T-cell (primary cell): ENCODE measurements around the gene MYO1H. TPM values are rescaled to one million over a fixed set of nuclear protein-coding genes. Genes with fewer than 3 reads are reported as not detected.

Experiments
- ATAC-seq, 4 experiments: fragments of 200-7000 bp in 3 of 4; fragments of 150-1000 bp in 1 of 4; cut with Tn5 transposase; replicated peaks in 1 of 4; 1 replicate in 3 of 4; 2 replicates in 1 of 4; pipeline ENCODE4 v1.10.0; 2021; ENCODE audit warnings: moderate library complexity in 3 of 4, mild to moderate bottlenecking in 2 of 4, moderate number of reproducible peaks in 1 of 4
- CTCF ChIA-PET, 2 donors: fragments of 300-600 bp; sonication (Branson Sonifier 250); formaldehyde crosslinking; loops; one replicate each; lab custom pipeline; 2022; ENCODE audit warnings: antibody characterized with exemption in 2 of 2; lab: Charles Lee
- POLR2A ChIA-PET, 2 donors: fragments of 300-600 bp; sonication (Branson Sonifier 250); formaldehyde crosslinking; loops; one replicate each; lab custom pipeline; 2022; ENCODE audit warnings: antibody characterized with exemption in 2 of 2; lab: Charles Lee
- DNase-seq, 35 experiments: peaks; one replicate each; pipeline versions ENCODE4 v3.0.0 to v3.0.0-alpha.2; 2013 to 2023
- H3K27ac ChIP-seq: one replicate; pipeline ENCODE4 v1.5.1; 2013; ENCODE audit warnings: low read length
- H3K27me3 ChIP-seq, 2 experiments: replicated peaks in 1 of 2; 1 replicate in 1 of 2; 2 replicates in 1 of 2; pipeline versions ENCODE4 v1.6.1 to v1.7.0; 2013; ENCODE audit warnings: low read length in 1 of 2, mixed read lengths in 1 of 2; ENCODE audit not compliant: control insufficient read depth in 2 of 2, insufficient read depth in 2 of 2; ENCODE audit errors: extremely low read depth in 1 of 2
- H3K36me3 ChIP-seq, 2 donors: 1 replicate in 1 of 2; 2 replicates in 1 of 2; pipeline versions ENCODE4 v1.6.1 to v1.7.0; 2013; ENCODE audit warnings: low read length in 1 of 2; ENCODE audit not compliant: control insufficient read depth in 2 of 2, insufficient read depth in 1 of 2; ENCODE audit errors: extremely low read depth in 1 of 2
- H3K4me1 ChIP-seq, 2 experiments: 1 replicate in 1 of 2; 2 replicates in 1 of 2; pipeline versions ENCODE4 v1.6.1 to v1.7.0; 2013; ENCODE audit warnings: low read length in 2 of 2, mixed read lengths in 1 of 2; ENCODE audit not compliant: insufficient read depth in 2 of 2, control insufficient read depth in 1 of 2; ENCODE audit errors: extremely low read depth in 1 of 2
- H3K4me3 ChIP-seq, 2 donors: 1 replicate in 1 of 2; 2 replicates in 1 of 2; pipeline versions ENCODE4 v1.5.1 to v1.7.0; 2013; ENCODE audit warnings: mild to moderate bottlenecking in 2 of 2, low read length in 1 of 2, moderate library complexity in 1 of 2; ENCODE audit not compliant: control insufficient read depth in 1 of 2; ENCODE audit errors: extremely low read depth in 1 of 2
- H3K9me3 ChIP-seq: 2 replicates; pipeline ENCODE4 v1.7.0; 2013
- H3K27ac Mint-ChIP-seq, 2 donors: one replicate each; pipeline ENCODE4 v1.8.0; 2020 to 2021; ENCODE audit warnings: mild to moderate bottlenecking in 2 of 2, mixed read lengths in 2 of 2
- H3K27me3 Mint-ChIP-seq, 2 donors: one replicate each; pipeline ENCODE4 v1.8.0; 2021 to 2022; ENCODE audit warnings: mixed read lengths in 2 of 2
- H3K36me3 Mint-ChIP-seq: one replicate; pipeline ENCODE4 v1.8.0; 2021; ENCODE audit warnings: mixed read lengths
- H3K4me1 Mint-ChIP-seq, 3 donors: one replicate each; pipeline ENCODE4 v1.8.0; 2020 to 2022; ENCODE audit warnings: mixed read lengths in 3 of 3, mild to moderate bottlenecking in 1 of 3
- H3K4me3 Mint-ChIP-seq, 3 donors: one replicate each; pipeline ENCODE4 v1.8.0; 2020 to 2022; ENCODE audit warnings: mild to moderate bottlenecking in 3 of 3, mixed read lengths in 3 of 3, moderate library complexity in 3 of 3
- H3K9me3 Mint-ChIP-seq, 3 donors: one replicate each; pipeline ENCODE4 v1.8.0; 2020 to 2022; ENCODE audit warnings: mixed read lengths in 3 of 3
- WGBS: methylation state at CpG from one replicate; pipeline ENCODE4 v1.1.5; 2013; ENCODE audit warnings: missing lambda C conversion rate; ENCODE audit not compliant: insufficient coverage; 5-methylcytosine and 5-hydroxymethylcytosine counted together
- total RNA-seq, 35 experiments: library from RNA in 6 of 35; stranded (reverse) in 6 of 35; fragments of 120-200 nt in 1 of 35; gene quantifications; one replicate each; pipeline versions ENCODE4 v1.2.1 to v1.2.4 and lab custom pipeline; 2013 to 2026

MYO1H gene
- total RNA-seq, 5 donors from 2014 or later (not counting 1 experiment from before 2014, with no cell fraction given), result not detected

DNA sequence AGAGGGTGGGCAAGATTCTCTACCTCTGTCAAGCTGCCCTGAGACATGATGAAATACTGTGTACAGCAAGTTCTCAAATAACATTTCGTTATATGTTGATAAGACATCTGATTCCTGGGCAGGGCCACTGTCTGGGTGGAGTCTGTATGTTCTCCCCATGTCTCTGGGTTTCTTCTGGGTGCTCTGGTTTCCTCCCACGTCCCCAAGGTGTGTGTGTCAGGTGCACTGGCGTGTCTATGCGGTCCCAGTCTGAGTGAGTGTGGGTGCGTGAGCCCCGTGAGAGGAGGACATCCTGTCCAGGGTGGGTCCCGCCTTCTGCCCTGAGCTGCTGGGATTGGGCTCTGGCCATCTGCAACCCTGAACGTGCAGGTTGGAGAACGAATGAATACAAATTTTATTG lies 99.8 kb downstream of the MYO1H start:
- POLR2A ChIA-PET, result interaction anchor here in 1 of 2 donors (0.5 kb wide), 1 partner anchor 12 kb away, joined by 3 read pairs; no protein-coding TSS in a partner anchor
- Mint-ChIP-seq H3K9me3 (no peaks in the 10 kb centered on the region), H3K4me3 (no peak overlapping the region), H3K27me3 (no peaks in the 10 kb centered on the region), H3K27ac (no peak overlapping the region), H3K36me3 (peaks cover 50% of the 10 kb centered on the region), H3K4me1 (peaks cover 0 to 3% (median 0%) of the 10 kb centered on the region in 3 donors)
- peaks cover 12 to 47% of the 10 kb centered on the region in 2 donors for H3K36me3 ChIP-seq
- H3K27me3 ChIP-seq, result no peaks in the 10 kb centered on the region
- 78% methylated on average over 6 of the region's 9 CpGs for WGBS
- CTCF ChIA-PET, result interaction anchor here in 1 of 2 donors (1.1 kb wide), 1 partner anchor 15 kb away, joined by 3 read pairs; no protein-coding TSS in a partner anchor
- H3K4me1 ChIP-seq, result peaks cover 0 to 8% of the 10 kb centered on the region in 2 experiments
- no peak overlapping the region for H3K27ac ChIP-seq
- DNase-seq, result no peak
- no peak for ATAC-seq
- H3K4me3 ChIP-seq, result no peak overlapping the region
- H3K9me3 ChIP-seq, result no peaks in the 10 kb centered on the region

- POLR2A ChIA-PET, result no interaction called here
- H3K27me3 Mint-ChIP-seq, result no peaks in the 10 kb centered on the region
- Histone ChIP-seq H3K36me3 (peaks cover 12 to 53% of the 10 kb centered on the region in 2 donors), H3K4me3 (no peak overlapping the region), H3K4me1 (peaks cover 0 to 8% of the 10 kb centered on the region in 2 experiments), H3K27me3 (no peaks in the 10 kb centered on the region), H3K9me3 (no peaks in the 10 kb centered on the region), H3K27ac (no peak overlapping the region)
- no peak overlapping the region for H3K4me3 Mint-ChIP-seq
- peaks cover 0 to 3% (median 0%) of the 10 kb centered on the region in 3 donors for H3K4me1 Mint-ChIP-seq
- WGBS, result 89% methylated on average over 4 of the region's 5 CpGs
- DNase-seq (no peak), ATAC-seq (no peak)
- H3K9me3 Mint-ChIP-seq, result no peaks in the 10 kb centered on the region
- H3K27ac Mint-ChIP-seq, result no peak overlapping the region
- CTCF ChIA-PET, result interaction anchor here in 1 of 2 donors (1.1 kb wide), 1 partner anchor 15 kb away, joined by 3 read pairs; no protein-coding TSS in a partner anchor
- H3K36me3 Mint-ChIP-seq, result peaks cover 47% of the 10 kb centered on the region
These were observed 100.6 kb downstream of the MYO1H start for GRCh38 chr12:109448272-109448671.

- Mint-ChIP-seq H3K4me1 (peaks cover 0 to 3% (median 0%) of the 10 kb centered on the region in 3 donors), H3K27me3 (no peaks in the 10 kb centered on the region), H3K36me3 (peaks cover 47% of the 10 kb centered on the region), H3K9me3 (no peaks in the 10 kb centered on the region), H3K4me3 (no peak overlapping the region), H3K27ac (no peak overlapping the region)
- no peaks in the 10 kb centered on the region for H3K9me3 ChIP-seq
- H3K4me1 ChIP-seq, result peaks cover 0 to 8% of the 10 kb centered on the region in 2 experiments
- no peaks in the 10 kb centered on the region for H3K27me3 ChIP-seq
- no peak overlapping the region for H3K4me3 ChIP-seq
- DNase-seq (no peak), ATAC-seq (no peak)
- ChIA-PET POLR2A (no interaction called here), CTCF (interaction anchor here in 1 of 2 donors (1.1 kb wide), 1 partner anchor 16 kb away, joined by 3 read pairs; no protein-coding TSS in a partner anchor)
- H3K27ac ChIP-seq, result no peak overlapping the region
- WGBS, result 100% methylated on average over 3 of the region's 8 CpGs
- H3K36me3 ChIP-seq, result peaks cover 12 to 59% of the 10 kb centered on the region in 2 donors
These were observed 101.1 kb downstream of the MYO1H start for GRCh38 chr12:109448707-109449390.

- Mint-ChIP-seq H3K9me3 (no peaks in the 10 kb centered on the region), H3K36me3 (peaks cover 46% of the 10 kb centered on the region), H3K4me1 (peaks cover 0 to 3% (median 0%) of the 10 kb centered on the region in 3 donors), H3K4me3 (no peak overlapping the region), H3K27me3 (no peaks in the 10 kb centered on the region), H3K27ac (no peak overlapping the region)
- Histone ChIP-seq H3K27ac (no peak overlapping the region), H3K9me3 (no peaks in the 10 kb centered on the region), H3K4me3 (no peak overlapping the region), H3K36me3 (peaks cover 14 to 65% of the 10 kb centered on the region in 2 donors), H3K27me3 (no peaks in the 10 kb centered on the region), H3K4me1 (peaks cover 0 to 8% of the 10 kb centered on the region in 2 experiments)
- no peak for ATAC-seq
- ChIA-PET CTCF (no interaction called here), POLR2A (no interaction called here)
- 91% methylated on average over 6 of the region's 16 CpGs for WGBS
- peak in 1 of 35 experiments; percentile 9 for DNase-seq
These were observed 102.3 kb downstream of the MYO1H start for GRCh38 chr12:109449845-109450532.

DNA sequence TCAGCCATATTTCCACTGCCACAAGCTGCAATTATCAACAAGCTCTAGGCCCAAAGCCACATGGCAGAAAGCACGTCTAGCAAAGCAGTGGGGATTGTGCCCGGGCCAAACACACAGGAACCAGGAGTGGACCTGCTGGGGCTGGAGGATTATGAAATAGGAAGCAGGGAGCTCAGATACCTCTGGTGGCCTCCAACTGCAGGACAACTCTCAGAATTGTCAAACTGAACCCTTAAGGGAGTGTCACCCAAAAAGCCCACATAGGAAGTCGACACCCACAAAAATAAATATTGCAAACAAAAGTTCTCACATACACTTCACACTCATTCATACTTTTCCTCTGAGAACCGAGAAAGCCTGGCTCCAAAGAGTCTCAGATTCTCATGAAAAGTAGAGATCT lies 103.3 kb downstream of the MYO1H start:
- ChIA-PET CTCF (interaction anchor here in 1 of 2 donors (1.2 kb wide), 1 partner anchor 18 kb away, joined by 5 read pairs; no protein-coding TSS in a partner anchor), POLR2A (no interaction called here)
- no peaks in the 10 kb centered on the region for H3K27me3 Mint-ChIP-seq
- no peak for DNase-seq
- Histone ChIP-seq H3K9me3 (no peaks in the 10 kb centered on the region), H3K27me3 (no peaks in the 10 kb centered on the region), H3K4me3 (no peak overlapping the region), H3K27ac (no peak overlapping the region), H3K4me1 (peaks cover 0 to 8% of the 10 kb centered on the region in 2 experiments), H3K36me3 (peaks cover 14 to 75% of the 10 kb centered on the region in 2 donors)
- peaks cover 45% of the 10 kb centered on the region for H3K36me3 Mint-ChIP-seq
- WGBS, result 56% methylated on average over 2 of the region's 4 CpGs
- no peak overlapping the region for H3K27ac Mint-ChIP-seq
- no peaks in the 10 kb centered on the region for H3K9me3 Mint-ChIP-seq
- no peak overlapping the region for H3K4me3 Mint-ChIP-seq
- peaks cover 0 to 3% (median 0%) of the 10 kb centered on the region in 3 donors for H3K4me1 Mint-ChIP-seq
- ATAC-seq, result no peak

- Histone ChIP-seq H3K27ac (no peak overlapping the region), H3K27me3 (no peaks in the 10 kb centered on the region), H3K9me3 (no peaks in the 10 kb centered on the region), H3K36me3 (peaks cover 16 to 78% of the 10 kb centered on the region in 2 donors), H3K4me1 (peaks cover 0 to 8% of the 10 kb centered on the region in 2 experiments), H3K4me3 (no peak overlapping the region)
- H3K27ac Mint-ChIP-seq, result no peak overlapping the region
- ChIA-PET CTCF (interaction anchor here in 1 of 2 donors (1.2 kb wide), 1 partner anchor 19 kb away, joined by 5 read pairs; no protein-coding TSS in a partner anchor), POLR2A (no interaction called here)
- H3K4me3 Mint-ChIP-seq, result no peak overlapping the region
- 94% methylated on average over 17 of the region's 23 CpGs for WGBS
- no peak for ATAC-seq
- peaks cover 0 to 3% (median 0%) of the 10 kb centered on the region in 3 donors for H3K4me1 Mint-ChIP-seq
- peaks cover 49% of the 10 kb centered on the region for H3K36me3 Mint-ChIP-seq
- H3K9me3 Mint-ChIP-seq, result no peaks in the 10 kb centered on the region
- DNase-seq, result no peak
- no peaks in the 10 kb centered on the region for H3K27me3 Mint-ChIP-seq
These were observed 103.7 kb downstream of the MYO1H start for GRCh38 chr12:109451400-109451799.
